ENCODE data around the gene RECQL. TPM values are rescaled to one million over a fixed set of nuclear protein-coding genes. Genes with fewer than 3 reads are reported as not detected.
A peak's percentile ranks its signal among the peaks of the same experiment; 100 is the strongest.

RECQL gene
- total and polyA plus RNA-seq, 2 of the 4 experiments (the other 2 are of a cell fraction) = 29.4 to 67.0 TPM

DNA sequence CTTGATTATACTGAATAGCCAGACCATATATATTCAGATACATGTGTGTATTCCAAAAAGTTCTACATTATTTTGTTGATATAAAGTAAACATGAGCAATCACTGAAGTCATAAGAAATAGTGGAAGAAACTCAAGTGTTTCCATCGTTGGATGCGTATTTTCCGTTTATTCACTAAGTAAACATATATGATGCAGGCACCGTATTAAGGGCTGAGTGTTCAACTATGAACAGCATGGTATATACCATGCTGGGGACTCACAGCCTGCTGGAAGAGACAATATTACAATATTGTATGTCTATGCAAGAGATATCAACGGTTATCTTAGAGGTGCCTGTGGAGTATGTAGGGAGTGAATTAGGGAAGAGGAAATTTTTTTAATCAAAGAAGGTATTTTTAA, 62.8 kb downstream of the RECQL start:
- Histone ChIP-seq H3K4me3 (ENCODE audit: insufficient read depth, low read depth, low read length) (no peak overlapping the region), H3K27me3 (ENCODE audit: control insufficient read depth, insufficient read depth, low read length) (no peaks in the 10 kb centered on the region; the same call in 1 of the 2 replicates), H2BK120ac (ENCODE audit: low read depth, low read length) (no peak overlapping the region), H2BK15ac (ENCODE audit: low read depth, low read length) (no peak overlapping the region), H2BK5ac (ENCODE audit: low read depth, low read length, poor library complexity, severe bottlenecking) (no peak overlapping the region), H3K23ac (ENCODE audit: low read depth, low read length) (no peak overlapping the region), H3K18ac (ENCODE audit: low read depth, low read length) (no peak overlapping the region), H3K9me1 (ENCODE audit: insufficient read depth, low read length) (no peaks in the 10 kb centered on the region; the same call in 1 of the 2 replicates), H3K27ac (ENCODE audit: insufficient read depth, low read length) (no peak overlapping the region), H2BK20ac (ENCODE audit: low read depth, low read length) (no peak overlapping the region), H3K36me3 (ENCODE audit: control insufficient read depth, insufficient read depth, low read length) (peaks cover 3% of the 10 kb centered on the region), H3K4me2 (ENCODE audit: low read depth, low read length) (peak overlapping the region; percentile 50), H2AK9ac (replicated peaks; ENCODE audit: low read depth, low read length, poor library complexity) (no peak overlapping the region), H3K14ac (replicated peaks; ENCODE audit: low read depth, low read length) (no peak overlapping the region), H2AK5ac (ENCODE audit: low read depth, low read length) (no peak overlapping the region), H4K91ac (ENCODE audit: insufficient read depth, low read depth, low read length) (no peak overlapping the region; the same call in 1 of the 2 replicates), H4K8ac (ENCODE audit: low read depth in 2 of 2, low read length in 2 of 2) (peak overlapping the region; percentile 48 to 99; a peak in 2 of 4 replicates), H3K9ac (ENCODE audit: low read depth, low read length) (no peak overlapping the region), H2AFZ (replicated peaks; ENCODE audit: low read length, poor library complexity) (no peak overlapping the region), H3K79me1 (ENCODE audit: low read depth in 1 of 2, low read length in 2 of 2) (peaks cover 13 to 27% of the 10 kb centered on the region in 2 experiments), H4K20me1 (ENCODE audit: insufficient read depth, low read length) (no peaks in the 10 kb centered on the region), H3K56ac (ENCODE audit: extremely low read depth, insufficient read depth, low read length) (no peak overlapping the region; the same call in 1 of the 2 replicates), H3K4ac (ENCODE audit: low read depth, low read length) (peak overlapping the region; percentile 11; the same call in 1 of the 2 replicates), H3K9me3 (ENCODE audit: control insufficient read depth, insufficient read depth, low read length) (no peaks in the 10 kb centered on the region), H3K4me1 (ENCODE audit: control insufficient read depth, insufficient read depth, low read length) (no peaks in the 10 kb centered on the region; the same call in 1 of the 2 replicates), H4K5ac (ENCODE audit: low read depth, low read length) (peak overlapping the region; percentile 6; the same call in 1 of the 2 replicates)
- BruUV-seq (replicated peaks) = no TSS peak
- intact Hi-C loops (cut with micrococcal nuclease) = loop anchor here (5.0 kb wide), 1 partner anchor 141 kb away; no protein-coding TSS in a partner anchor
- DNase-seq (peak; percentile 12), ATAC-seq (ENCODE audit: low read depth) (no peak)
- dilution Hi-C loops (cut with HindIII; ENCODE audit: low sequenced_read_pairs, unreplicated experiment) = no loop called here
- in situ Hi-C loops (cut with MboI; ENCODE audit: low sequenced_read_pairs) = loop anchor here (25.0 kb wide), 1 partner anchor 801 kb away; no protein-coding TSS in a partner anchor
- no CpG with 5 or more reads among the region's 5 CpGs for WGBS, 2 experiments (ENCODE audit: extremely low coverage in 2 of 2, insufficient read length in 1 of 2)
- ChIA-PET CTCF (no interaction called here), POLR2A (ENCODE audit: unreplicated experiment) (no interaction called here)
- TF ChIP-seq MXI1 (IDR thresholded peaks at IDR 0.05; ENCODE audit: borderline replicate concordance, low read depth, low read length) (no peak), CEBPB (IDR thresholded peaks at IDR 0.05; ENCODE audit: low read depth, low read length) (no peak), SMC3 (IDR thresholded peaks at IDR 0.05; ENCODE audit: low read depth, low read length) (no peak), FOS (IDR thresholded peaks at IDR 0.05; ENCODE audit: low read depth, low read length) (no peak), RAD21 (IDR thresholded peaks at IDR 0.05; ENCODE audit: low read length) (no peak), POLR2A (IDR thresholded peaks at IDR 0.05; ENCODE audit: low read depth, low read length) (no peak), BHLHE40 (IDR thresholded peaks at IDR 0.05; ENCODE audit: low read depth, low read length) (no peak), MAZ (IDR thresholded peaks at IDR 0.05; ENCODE audit: borderline replicate concordance, low read depth, low read length) (no peak), MAFK (IDR thresholded peaks at IDR 0.05; ENCODE audit: low read depth, low read length) (no peak), RFX5 (IDR thresholded peaks at IDR 0.05; ENCODE audit: low read depth, low read length) (no peak), NFE2L2 (IDR thresholded peaks at IDR 0.05; ENCODE audit: low read depth, low read length) (no peak), CHD1 (IDR thresholded peaks at IDR 0.05; ENCODE audit: low read depth, low read length) (no peak)
- TF ChIP-seq, protein P1, sequence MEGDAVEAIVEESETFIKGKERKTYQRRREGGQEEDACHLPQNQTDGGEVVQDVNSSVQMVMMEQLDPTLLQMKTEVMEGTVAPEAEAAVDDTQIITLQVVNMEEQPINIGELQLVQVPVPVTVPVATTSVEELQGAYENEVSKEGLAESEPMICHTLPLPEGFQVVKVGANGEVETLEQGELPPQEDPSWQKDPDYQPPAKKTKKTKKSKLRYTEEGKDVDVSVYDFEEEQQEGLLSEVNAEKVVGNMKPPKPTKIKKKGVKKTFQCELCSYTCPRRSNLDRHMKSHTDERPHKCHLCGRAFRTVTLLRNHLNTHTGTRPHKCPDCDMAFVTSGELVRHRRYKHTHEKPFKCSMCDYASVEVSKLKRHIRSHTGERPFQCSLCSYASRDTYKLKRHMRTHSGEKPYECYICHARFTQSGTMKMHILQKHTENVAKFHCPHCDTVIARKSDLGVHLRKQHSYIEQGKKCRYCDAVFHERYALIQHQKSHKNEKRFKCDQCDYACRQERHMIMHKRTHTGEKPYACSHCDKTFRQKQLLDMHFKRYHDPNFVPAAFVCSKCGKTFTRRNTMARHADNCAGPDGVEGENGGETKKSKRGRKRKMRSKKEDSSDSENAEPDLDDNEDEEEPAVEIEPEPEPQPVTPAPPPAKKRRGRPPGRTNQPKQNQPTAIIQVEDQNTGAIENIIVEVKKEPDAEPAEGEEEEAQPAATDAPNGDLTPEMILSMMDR (conservative IDR thresholded peaks at IDR 0.05; ENCODE audit: low read depth, low read length) = no peak
- TF ChIP-seq, protein P2, sequence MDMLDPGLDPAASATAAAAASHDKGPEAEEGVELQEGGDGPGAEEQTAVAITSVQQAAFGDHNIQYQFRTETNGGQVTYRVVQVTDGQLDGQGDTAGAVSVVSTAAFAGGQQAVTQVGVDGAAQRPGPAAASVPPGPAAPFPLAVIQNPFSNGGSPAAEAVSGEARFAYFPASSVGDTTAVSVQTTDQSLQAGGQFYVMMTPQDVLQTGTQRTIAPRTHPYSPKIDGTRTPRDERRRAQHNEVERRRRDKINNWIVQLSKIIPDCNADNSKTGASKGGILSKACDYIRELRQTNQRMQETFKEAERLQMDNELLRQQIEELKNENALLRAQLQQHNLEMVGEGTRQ (IDR thresholded peaks at IDR 0.05; ENCODE audit: low read depth, low read length) = no peak
